HG03064 (cell line): ENCODE results near the gene ACTL7A.
"Not testable (repeated sequence)": the region's sequence is repeated elsewhere in the genome, so short reads cannot be mapped to it uniquely, and the experiment has no call there.

ENCODE experiments used
- ATAC-seq: cut with Tn5 transposase; IDR thresholded peaks from one replicate; pipeline ENCODE4 v1.9.1; 2021; ENCODE audit warnings: low read depth; ENCODE audit not compliant: unreplicated experiment

The ACTL7A gene, protein sequence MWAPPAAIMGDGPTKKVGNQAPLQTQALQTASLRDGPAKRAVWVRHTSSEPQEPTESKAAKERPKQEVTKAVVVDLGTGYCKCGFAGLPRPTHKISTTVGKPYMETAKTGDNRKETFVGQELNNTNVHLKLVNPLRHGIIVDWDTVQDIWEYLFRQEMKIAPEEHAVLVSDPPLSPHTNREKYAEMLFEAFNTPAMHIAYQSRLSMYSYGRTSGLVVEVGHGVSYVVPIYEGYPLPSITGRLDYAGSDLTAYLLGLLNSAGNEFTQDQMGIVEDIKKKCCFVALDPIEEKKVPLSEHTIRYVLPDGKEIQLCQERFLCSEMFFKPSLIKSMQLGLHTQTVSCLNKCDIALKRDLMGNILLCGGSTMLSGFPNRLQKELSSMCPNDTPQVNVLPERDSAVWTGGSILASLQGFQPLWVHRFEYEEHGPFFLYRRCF

DNA sequence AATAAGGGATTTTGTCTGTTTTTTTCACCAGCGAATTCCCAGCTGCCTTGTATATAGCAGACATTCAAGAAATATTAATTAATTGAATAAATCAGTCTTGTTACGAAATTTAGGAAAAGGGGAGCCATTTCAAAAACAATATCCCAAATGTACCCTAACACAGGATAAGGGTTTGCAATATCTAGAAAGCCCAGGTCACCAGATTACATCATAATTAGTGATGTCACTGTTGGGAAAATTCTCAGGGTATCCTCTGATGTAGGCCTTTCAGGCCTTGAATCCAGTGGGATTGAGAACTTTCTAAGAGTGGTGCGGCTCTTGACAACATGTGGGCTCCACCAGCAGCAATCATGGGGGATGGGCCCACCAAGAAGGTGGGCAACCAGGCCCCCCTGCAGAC, at the start of gene ACTL7A:
Gene ACTL7A (plus strand): TSS at position 270 of the 400 bp plus-strand sequence. CDS start 57 bp downstream, at position 327.
- ATAC-seq = no peak

DNA sequence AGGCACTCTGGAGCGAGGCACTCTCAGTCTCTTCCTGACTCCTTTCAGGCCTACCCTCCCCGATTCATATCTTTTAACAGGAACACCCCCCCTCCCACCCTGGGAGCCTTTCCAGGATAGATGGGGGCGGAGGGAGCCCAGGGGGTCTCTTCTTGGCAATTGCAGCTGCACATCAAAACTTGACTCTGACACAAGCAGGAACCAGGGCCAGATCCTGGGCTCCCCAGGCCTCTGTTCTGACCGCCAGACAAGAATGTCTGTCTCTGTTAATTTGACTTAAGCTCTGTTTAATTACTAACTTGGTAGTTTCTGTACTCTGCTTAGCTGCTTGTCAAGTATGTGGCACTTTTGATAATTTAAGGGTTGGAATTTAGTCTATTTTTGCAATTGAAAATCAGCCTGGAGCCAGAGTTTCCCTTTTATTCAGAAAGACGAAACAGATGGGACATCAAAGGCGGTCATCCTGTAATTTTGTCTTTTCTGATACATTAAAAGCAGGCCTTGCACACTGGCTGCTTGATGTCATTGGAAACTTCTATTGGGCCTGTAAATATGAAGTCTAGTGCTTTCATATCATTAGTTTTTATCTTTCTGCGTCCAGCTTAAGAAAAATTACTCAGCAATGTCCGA, 49.6 kb upstream of the ACTL7A start:
- no peak for ATAC-seq

DNA sequence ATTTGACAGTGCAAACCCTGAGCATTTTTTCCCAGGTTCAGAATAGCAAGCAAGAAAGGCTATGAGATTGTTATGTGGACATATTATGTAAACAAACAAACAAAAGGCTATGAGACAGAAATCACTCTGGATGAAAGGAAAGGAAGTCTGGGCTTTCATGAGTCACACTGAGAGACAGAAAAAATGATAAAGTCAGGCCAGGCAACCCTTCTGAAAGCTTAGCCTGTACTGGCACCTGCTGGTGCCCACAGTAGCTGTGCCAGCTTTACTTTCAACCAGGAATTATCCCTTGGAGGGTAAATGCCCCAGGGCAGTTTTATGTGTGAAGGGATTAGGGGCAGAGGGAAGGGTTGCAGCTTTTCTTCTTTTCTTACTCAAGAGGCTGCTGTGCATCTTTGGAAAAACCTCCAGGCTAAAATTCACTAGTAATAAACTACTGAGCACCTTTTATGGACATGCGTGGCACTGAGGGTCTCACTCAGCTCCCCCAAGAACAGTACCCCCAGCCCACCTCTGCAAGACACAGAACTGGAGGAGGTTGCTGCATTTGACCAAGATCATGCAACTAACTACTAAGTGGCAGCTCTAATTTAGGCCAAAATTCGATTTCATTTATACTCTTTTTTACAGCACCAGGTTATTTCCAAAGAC, 48.0 kb upstream of the ACTL7A start:
- ATAC-seq = no peak

DNA sequence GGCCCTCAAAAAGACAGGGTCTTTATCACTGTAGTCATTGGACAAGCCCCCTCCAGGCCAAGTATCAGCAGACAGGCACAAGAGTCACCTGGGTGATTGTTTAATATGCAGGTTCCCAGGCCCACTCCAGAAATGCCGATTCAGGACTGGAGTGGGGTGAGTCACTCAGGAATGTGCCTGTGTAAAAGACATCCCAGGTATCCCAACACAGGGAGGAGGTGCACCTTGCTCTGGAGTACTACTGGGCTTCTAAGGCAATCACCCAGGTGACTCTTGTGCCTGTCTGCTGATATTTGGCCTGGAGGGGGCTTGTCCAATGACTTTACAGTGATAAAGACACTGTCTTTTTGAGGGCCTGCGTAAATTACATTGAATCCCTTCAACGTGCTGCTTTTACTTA, 46.9 kb upstream of the ACTL7A start:
- no peak for ATAC-seq

DNA sequence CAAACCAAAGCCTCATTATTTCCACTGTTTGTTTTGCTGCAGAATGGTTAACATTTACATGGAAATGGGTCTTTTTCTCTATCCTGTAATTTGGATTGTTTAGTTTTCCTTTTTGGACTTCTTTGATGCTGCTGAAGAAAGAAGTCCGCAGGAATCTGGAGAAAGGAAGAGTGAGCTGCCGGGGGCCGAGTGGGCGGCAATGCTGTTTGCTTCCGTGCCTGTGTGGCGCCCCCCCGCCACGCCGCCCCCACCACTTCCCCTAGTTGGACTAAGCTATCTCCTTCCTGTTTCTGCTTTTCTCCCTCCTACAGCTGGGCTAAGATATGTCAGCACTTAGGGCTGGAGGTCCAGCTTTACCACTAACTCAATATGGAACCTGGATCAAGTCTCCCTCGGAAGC, 46.0 kb upstream of the ACTL7A start:
- ATAC-seq = no peak

DNA sequence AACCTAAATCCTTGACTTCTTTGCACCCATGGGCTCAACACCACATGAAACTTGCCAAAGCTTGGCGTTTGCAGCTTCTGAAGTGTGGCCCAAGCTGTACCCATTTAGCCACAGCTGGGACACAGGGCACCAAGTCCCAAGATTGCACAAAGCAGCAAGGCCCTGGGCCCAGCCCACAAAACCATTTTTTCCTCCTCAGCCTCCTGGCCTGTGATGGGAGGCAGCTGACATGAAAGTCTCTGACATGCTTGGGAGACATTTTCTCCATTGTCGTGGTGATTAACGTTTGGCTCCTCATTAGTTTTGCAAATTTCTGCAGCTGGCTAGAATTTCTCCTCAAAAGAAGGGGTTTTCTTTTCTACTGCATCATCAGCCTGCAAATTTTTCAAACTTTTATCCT, 38.2 kb upstream of the ACTL7A start:
- ATAC-seq = no peak

DNA sequence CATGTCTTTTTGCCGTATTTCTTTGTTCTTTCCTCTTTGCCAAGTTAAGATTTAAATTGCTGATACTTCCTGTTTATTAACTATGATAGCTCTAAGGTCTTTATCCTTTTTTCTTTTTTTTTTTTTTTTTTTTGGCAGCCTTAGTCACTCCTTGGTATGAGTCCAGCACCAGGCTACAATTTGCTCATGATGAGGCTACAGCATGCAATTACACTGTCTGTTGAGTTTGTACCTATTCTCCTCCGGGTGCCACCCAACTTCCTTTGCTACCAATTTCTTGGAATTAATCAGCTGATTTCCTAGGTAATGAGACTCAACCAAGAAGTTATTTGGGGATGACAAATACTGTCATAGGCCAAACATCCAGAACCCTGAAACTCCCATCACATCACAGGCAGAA, 31.8 kb upstream of the ACTL7A start:
- no peak for ATAC-seq

DNA sequence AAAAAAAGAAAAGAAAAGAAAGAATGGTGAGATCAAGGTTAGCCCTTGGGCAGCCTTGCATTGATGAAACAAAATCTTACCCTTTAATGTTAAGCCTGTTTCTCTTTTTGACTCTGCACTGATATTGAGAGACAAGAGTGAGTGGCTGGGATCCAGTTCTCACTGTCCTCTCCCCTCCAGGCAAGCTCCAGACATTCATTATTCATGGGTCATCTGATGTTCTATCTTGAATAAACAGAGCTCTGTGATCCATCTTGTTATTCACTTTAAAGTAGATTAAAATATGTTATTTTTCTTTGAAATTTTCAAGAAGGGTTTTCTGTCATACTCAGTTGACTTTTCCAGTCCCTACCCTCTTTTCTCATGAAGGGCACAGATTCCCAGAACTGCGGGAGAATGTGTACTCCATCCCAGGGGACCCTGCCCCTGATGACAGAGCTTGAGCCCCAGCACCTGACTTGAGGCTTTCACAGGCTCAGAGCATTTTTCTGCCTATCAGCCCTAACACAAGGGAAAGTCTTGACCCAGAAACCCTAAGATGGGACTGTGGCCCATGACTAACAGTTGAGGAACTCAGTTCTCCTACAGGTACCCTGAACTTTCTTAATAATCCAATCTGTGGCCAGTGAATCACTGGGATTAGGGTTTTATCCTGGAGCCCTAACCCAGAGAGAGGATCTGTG, 30.4 kb upstream of the ACTL7A start:
- no peak for ATAC-seq

DNA sequence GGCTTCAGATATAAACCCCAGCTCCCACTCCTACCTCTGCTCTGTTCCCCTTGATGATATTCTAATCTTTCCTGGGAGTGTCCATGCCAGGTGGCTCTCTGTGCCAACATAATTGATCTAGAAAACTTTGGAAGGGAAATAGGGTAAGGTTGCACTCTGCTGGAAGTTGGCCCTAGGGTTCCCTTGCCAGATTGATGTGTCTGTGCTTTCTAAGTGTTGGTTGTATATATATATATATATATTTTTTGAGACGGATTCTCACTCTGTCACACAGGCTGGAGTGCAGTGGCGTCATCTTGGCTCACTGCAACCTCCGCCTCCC, 29.9 kb upstream of the ACTL7A start:
- ATAC-seq = no peak

DNA sequence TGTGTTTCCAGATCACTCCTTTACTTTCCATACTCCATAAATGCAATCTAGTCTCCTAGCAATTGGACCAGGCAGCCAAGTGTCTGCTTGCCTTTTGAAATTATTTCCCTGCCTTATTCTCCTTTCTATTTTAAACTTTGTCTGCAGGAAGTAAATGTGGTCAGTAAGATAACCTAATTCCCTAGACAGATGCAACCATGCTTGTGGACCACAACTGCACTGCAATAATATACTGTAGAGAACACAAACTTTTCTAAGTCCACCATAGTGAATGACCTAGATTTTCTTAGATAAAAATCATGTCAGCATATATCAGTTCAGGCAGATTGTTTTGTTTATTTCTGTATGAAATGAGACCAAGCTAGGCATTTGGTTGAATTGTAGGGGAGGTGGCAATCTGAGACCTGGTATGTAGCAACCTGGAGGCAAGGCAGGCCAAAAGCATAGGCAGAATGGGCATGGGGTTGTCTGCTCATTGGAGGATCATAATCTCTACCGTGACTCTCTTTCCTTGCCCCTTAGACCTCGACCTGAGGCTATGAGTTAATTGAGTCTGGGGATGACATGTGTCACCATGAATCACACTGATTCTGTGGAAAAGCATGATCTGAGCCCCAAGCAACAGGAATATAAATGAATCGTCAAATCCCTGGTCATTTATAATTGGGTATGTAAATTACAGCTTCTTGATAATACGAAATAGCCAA, 27.0 kb upstream of the ACTL7A start:
- ATAC-seq = no peak

DNA sequence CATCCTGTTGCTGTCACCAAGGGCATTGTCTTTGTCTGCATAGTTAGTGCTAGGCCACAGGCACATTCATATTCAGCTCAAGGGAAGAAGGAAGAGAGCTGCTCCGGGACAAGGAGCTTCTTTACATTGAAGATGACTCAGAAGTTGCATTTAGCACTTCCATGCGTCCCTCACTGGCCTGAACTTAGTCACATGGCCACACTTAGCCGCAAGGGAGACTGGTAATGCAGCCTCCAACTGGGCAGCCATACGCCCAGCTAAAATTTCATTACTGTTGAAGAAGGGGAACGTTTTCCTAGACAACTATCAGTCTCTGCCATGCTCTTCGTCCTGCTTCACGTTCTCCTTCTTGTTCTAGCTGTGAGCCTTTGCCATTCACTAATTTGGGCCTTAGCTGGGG, 26.2 kb upstream of the ACTL7A start:
- ATAC-seq = no peak

DNA sequence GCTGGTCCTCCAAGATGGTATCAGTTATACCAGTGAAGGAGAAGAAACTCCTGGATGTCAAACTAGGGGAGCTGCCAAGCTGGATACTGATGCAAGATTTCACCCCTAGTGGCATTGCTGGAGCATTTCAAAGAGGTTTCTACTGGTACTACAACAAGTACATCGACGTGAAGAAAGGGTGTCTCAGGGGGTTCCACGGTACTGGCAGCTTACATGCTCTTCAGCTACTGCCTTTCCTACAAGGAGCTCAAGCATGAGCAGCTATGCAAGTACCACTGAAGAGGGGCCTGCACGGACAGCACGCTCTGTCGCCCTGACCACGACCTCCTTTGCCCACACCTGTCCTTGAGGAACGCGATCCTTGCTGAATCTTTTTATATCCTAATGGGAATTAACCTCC, 25.7 kb upstream of the ACTL7A start:
- ATAC-seq = no peak

DNA sequence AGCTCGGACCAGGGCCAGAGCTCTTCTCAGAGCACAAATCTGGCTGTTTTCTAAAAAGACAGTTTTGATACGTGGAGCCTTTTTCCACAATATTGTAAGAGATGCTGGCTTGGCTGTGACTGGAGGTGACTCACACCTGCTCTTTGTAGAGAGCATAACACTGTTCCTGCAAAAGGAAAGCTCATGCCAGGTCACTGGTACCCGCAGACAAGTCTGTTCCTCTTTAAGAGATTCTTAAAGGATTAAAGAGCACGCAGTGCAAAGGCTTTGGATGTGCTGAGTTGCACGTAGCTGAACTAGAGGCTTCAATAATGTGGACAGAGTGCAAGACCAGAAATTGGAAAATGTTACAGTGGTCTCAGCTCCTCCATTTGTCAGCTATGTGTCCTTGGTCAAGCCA, 25.3 kb upstream of the ACTL7A start:
- ATAC-seq = no peak

DNA sequence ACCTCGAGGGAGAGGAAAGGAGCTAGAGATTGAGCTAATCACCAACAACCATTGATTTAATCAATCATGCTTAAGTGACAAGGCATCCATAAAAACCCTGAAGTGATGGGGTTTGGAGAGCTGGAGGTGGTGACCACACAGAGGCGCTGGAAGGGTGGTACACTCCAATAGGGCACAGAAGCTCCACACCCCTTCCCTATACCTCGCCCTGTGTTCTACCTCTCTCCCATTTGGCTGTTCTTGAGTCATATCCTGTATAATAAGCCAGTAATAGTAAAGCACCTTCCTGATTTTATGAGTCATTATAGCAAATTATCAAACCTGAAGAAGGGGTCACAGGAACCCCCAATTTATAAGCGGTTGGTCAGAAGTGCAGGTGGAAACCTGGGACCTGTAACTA, 24.5 kb upstream of the ACTL7A start:
- ATAC-seq = no peak

DNA sequence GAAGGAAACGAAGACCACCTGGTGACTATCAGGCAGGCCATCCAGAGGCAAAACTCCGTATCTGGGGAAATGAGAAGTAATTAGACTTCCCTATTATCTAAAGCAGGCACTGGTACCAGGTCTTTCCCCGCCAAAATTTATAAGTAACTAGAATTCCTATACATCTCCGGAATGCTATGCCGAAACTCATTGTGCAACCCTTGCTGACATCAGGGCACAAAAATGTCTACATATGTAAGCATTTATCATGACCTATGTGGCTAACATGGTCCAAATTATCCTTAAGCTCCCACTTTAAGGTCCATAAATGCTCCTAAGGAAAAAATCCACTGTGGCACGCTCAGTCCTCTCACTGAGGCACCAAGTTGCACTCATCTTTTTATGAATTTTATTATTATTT, 24.0 kb upstream of the ACTL7A start:
- no peak for ATAC-seq

DNA sequence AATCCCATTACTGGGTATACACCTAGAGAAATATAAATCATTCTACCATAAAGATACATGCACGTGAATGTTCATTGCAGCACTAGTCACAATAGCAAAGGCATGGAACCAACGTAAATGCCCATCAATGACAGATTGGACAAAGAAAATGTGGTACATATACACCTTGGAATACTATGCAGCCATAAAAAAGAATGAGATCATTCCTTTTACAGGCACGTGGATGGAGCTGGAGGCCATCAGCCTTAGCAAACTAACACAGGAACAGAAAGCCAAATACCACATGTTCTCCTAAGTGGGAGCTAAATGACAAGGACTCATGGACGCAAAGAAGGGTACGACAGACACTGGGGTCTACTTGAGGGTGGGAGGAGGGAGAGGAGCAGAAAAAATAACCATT, 22.5 kb upstream of the ACTL7A start:
- ATAC-seq = not testable (repeated sequence)

DNA sequence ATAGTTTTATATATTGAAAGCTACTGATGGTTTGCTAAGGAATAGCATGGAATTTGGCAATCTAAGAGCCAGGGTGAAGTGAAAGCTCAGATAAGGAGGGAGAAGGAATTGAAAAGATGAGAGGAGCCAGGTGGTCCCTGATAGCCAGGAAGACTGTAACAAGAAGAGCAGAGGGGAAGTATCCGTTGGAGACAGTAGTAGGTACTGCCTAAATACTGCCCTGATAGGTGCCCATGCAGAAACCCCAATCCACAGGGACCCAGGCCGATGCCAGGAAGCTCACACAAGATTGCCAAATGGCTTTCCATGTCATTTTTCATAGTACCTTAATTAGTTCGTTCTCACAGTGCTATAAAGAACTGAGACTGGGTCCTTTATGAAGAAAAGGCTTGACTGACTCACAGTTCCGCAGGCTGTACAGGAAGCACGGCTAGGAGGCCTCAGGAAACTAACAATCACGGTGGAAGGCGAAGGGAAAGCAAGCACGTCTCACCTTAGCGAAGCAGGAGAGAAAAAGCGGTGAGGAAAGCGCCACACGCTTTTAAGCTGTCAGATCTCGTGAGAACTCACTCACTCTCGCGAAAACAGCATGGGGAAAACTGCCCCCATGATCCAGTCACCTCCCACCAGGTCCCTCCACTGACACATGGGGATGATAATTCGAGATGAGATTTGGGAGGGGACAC, 19.3 kb upstream of the ACTL7A start:
- no peak for ATAC-seq

DNA sequence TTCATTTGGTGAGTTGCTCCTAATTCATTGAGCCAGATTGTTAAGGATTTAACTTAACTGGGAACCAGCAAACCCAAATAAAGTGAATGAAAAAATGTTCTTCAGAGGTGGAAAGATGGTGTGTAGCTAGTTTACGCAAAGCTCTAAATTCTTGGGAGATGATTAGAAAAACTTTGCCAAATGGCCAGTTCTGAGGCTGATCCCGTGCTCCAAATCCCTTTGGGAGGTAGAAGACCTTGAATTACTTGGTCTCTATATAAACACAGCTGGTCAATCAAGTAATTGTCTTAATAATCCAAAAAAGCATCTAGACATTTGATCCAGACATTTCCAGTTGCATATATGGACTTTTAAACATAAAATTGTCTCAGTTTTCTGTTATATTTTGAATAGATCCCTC, 17.7 kb upstream of the ACTL7A start:
- no peak for ATAC-seq

DNA sequence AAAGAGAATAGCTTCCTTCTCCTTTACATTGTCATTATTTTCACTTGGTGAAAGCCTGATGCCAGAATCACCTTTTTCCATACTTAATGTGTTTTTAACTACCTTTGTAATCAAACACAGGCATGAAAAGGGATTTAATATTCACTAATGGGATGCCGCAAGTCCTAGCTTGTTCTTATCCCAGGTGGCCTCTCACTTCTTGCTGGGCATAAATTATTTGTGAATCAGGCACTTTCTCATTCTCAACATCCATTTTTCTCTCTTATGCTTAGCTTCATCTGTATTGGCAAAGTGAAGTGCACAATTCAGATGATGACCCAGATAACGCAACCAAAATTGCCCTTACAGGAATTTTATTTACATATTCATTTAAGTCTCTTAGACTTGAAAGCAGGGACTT, 17.2 kb upstream of the ACTL7A start:
- no peak for ATAC-seq

DNA sequence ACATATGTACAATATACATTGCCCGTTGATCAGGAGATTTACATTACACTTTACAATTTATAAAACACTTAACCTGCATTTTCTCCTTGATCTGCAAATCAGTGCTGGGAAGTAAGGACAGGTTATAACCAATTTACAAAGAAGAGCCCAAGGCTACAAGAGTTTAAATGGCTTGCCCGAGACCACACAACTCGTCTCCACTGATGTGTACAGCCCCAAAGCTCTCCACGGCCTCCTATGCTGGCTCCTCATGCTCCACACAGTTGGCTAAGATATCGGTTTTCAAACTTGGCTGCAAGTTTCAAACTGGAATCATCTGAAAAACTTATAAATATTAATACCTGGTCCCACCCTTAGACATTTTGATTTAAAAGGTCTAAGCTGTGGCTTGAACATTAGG, 16.6 kb upstream of the ACTL7A start:
- no peak for ATAC-seq
